ENCODE results near the gene CUX1. TPM values are rescaled to one million over a fixed set of nuclear protein-coding genes. Genes with fewer than 3 reads are reported as not detected.
"Not testable (repeated sequence)": the region's sequence is repeated elsewhere in the genome, so short reads cannot be mapped to it uniquely, and the experiment has no call there.

Gene CUX1
- total RNA-seq, 2 donors from 2014 or later: 42.0 to 47.5 TPM

DNA sequence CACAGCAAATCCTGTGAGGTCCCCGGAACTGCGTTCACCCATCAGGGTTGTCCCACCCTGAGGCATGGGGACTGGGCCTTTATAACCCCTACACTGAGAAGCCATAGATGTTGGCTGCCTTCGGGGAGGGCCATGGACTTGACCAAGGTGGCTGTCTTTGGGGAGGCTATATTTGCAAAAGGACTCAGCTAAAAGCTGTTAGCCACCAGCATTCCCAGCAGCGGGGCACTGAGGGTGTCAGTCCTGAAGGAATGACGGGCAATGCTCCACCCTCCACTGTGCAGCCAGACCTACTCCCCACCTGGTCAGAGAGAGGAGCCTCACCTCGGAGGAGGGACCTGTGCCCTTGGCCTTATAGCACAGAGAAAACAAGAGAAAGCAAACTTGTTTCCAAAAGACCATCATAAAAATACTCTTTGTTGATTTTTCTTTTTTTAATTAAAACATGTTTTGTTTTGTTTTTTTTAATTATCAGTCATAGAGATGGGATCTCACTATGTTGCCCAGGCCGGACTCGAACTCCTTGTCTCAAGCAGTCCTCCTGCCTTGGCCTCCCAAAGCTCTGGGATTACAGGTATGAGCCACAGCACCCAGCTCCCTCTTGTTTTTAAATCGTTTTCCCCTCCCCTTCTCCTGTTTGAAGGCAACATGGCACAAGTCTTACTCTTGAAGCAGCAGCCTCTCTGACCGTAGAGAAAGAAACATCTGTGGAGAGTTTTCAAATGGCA, 26.7 kb upstream of the CUX1 start:
- Histone ChIP-seq H3K4me1 (no peaks in the 10 kb centered on the region), H3K9me3 (no peaks in the 10 kb centered on the region), H3K27me3 (no peaks in the 10 kb centered on the region), H3K4me3 (no peak overlapping the region), H3K27ac (no peak overlapping the region), H3K36me3 (replicated peaks in 1 of 2; ENCODE audit: insufficient read depth in 1 of 2, low read depth in 2 of 2) (no peaks in the 10 kb centered on the region)
- ATAC-seq: no peak
- DNase-seq: no peak
- WGBS, 2 donors: 84% methylated on average over 9 to 10 of the region's 10 CpGs
- intact Hi-C loops (cut with DNase I): no loop called here
- no peak for TF ChIP-seq POLR2A (IDR thresholded peaks at IDR 0.05)
- TF ChIP-seq, protein P1, sequence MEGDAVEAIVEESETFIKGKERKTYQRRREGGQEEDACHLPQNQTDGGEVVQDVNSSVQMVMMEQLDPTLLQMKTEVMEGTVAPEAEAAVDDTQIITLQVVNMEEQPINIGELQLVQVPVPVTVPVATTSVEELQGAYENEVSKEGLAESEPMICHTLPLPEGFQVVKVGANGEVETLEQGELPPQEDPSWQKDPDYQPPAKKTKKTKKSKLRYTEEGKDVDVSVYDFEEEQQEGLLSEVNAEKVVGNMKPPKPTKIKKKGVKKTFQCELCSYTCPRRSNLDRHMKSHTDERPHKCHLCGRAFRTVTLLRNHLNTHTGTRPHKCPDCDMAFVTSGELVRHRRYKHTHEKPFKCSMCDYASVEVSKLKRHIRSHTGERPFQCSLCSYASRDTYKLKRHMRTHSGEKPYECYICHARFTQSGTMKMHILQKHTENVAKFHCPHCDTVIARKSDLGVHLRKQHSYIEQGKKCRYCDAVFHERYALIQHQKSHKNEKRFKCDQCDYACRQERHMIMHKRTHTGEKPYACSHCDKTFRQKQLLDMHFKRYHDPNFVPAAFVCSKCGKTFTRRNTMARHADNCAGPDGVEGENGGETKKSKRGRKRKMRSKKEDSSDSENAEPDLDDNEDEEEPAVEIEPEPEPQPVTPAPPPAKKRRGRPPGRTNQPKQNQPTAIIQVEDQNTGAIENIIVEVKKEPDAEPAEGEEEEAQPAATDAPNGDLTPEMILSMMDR (IDR thresholded peaks at IDR 0.05): no peak

DNA sequence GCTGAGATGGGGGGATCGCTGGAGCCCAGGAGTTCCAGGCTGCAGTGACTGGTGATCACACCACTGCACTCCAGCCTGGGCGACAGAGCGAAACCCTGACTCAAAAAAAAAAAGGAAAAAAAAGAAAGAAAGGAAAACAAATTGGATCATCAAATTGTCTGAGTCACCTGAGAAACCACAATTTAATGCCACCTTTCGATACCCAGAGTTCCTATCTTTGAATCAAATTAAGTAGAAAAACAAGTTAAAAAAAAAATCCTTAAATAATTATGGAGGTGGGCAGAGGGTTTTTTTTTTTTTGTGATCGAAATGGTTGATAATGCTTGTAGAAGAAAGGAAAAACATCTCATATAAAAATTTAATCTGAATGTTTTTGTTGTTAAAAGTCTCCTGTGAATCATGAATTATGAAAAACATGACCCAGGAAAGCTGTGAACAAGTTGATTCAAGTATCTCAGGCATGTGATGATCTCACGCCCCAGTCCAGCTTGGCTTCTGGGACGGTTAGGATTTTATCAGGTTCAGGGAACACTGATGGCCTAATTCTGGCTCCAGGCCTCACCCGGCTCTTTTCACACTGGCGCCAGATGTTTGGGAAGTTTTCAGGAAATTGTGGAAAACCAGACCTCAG, 25.3 kb upstream of the CUX1 start:
- no peak overlapping the region for H3K4me3 ChIP-seq
- no peak for ATAC-seq
- no peak for TF ChIP-seq POLR2A (IDR thresholded peaks at IDR 0.05)
- TF ChIP-seq, protein P1 (IDR thresholded peaks at IDR 0.05): no peak
- H3K27ac ChIP-seq: no peak overlapping the region
- H3K9me3 ChIP-seq: no peaks in the 10 kb centered on the region
- no peaks in the 10 kb centered on the region for H3K36me3 ChIP-seq (replicated peaks in 1 of 2; ENCODE audit: insufficient read depth in 1 of 2, low read depth in 2 of 2)
- no peaks in the 10 kb centered on the region for H3K27me3 ChIP-seq
- H3K4me1 ChIP-seq: no peaks in the 10 kb centered on the region
- 70% methylated on average over 9 of the region's 9 CpGs for WGBS, 2 donors
- peak in 1 of 4 donors; percentile 20 for DNase-seq
- intact Hi-C loops (cut with DNase I): no loop called here

- intact Hi-C loops (cut with DNase I); H3K36me3 ChIP-seq (replicated peaks in 1 of 2; ENCODE audit: insufficient read depth in 1 of 2, low read depth in 2 of 2); H3K4me1 ChIP-seq; ATAC-seq; DNase-seq; H3K4me3 ChIP-seq; H3K27ac ChIP-seq; H3K27me3 ChIP-seq; H3K9me3 ChIP-seq: not testable (repeated sequence)
- 88 to 89% methylated on average over 2 to 4 of the region's 4 CpGs for WGBS, 2 donors
These were observed 24.7 kb upstream of the CUX1 start for GRCh38 chr7:101792682-101793071.

- no peaks in the 10 kb centered on the region for H3K27me3 ChIP-seq
- H3K4me1 ChIP-seq: no peaks in the 10 kb centered on the region
- ATAC-seq (no peak), DNase-seq (no peak)
- WGBS, 2 donors: 80 to 87% methylated on average over 5 of the region's 5 CpGs
- no peaks in the 10 kb centered on the region for H3K36me3 ChIP-seq (replicated peaks in 1 of 2; ENCODE audit: insufficient read depth in 1 of 2, low read depth in 2 of 2)
- intact Hi-C loops (cut with DNase I): no loop called here
- TF ChIP-seq, protein P1 (IDR thresholded peaks at IDR 0.05): no peak
- TF ChIP-seq POLR2A (IDR thresholded peaks at IDR 0.05): no peak
- no peak overlapping the region for H3K4me3 ChIP-seq
- no peaks in the 10 kb centered on the region for H3K9me3 ChIP-seq
- H3K27ac ChIP-seq: no peak overlapping the region
These were observed 22.0 kb upstream of the CUX1 start for GRCh38 chr7:101795461-101795860.

- ATAC-seq; H3K9me3 ChIP-seq; H3K27ac ChIP-seq; DNase-seq; H3K36me3 ChIP-seq (replicated peaks in 1 of 2; ENCODE audit: insufficient read depth in 1 of 2, low read depth in 2 of 2); H3K4me1 ChIP-seq; intact Hi-C loops (cut with DNase I); H3K27me3 ChIP-seq; H3K4me3 ChIP-seq: not testable (repeated sequence)
- WGBS, 2 donors: 82 to 83% methylated on average over 10 of the region's 10 CpGs
These were observed 19.3 kb upstream of the CUX1 start for GRCh38 chr7:101798173-101798572.

Data from body of pancreas (tissue), 4 donors.